ENCODE measurements around the gene SUB1.
A peak's percentile ranks its signal among the peaks of the same experiment; 100 is the strongest.
"Not testable (repeated sequence)": the region's sequence is repeated elsewhere in the genome, so short reads cannot be mapped to it uniquely, and the experiment has no call there.

SUB1 gene

DNA sequence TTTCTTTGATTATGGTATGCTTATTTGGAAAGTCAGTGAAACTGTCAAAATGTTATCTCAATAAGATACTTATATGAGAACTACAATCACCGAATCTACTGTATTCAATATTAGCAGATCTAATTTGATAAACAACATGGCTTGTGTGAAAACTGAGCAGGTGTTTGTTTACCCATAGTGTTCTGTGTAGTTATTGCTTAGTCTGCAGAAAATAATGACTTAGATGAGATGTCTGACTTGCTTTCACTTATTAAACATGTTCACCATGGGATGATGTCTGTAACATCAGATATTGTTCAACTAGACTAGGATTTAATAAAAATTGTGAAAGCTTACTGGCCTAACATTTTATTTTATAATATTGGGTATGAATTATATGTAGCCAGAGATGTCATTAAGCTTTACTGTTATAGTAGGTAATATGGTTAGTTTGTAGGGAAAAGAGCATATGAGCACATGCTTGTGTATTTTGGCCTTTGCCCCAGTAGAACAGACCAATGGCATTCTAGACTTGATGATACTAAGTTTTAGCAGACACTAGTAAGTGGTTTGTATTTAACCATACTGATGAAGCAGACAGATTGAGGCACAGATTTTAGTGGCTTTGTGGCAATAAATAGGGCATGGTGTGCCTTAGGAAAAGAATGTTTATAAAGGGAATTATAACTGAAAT is 16.4 kb downstream of the SUB1 start:
- DNase-seq = no peak

DNA sequence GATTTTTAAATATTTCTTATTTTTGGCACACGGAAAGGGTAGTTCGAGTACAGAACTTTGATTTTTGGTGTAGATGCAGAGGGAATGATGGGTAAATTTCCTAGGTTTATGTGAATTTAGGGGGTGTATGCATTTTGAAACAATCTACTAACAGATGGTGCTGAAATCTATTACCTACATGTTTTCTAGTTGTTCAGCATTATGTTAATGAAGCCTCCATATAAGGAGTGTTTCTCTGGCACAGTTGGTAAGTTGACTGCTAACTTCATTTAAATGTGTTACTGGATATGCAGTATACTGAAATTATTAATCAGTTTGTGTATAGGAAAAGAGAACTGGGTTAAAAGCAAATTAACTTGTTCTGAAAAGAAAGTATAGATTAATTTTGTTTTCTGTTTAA is 17.5 kb downstream of the SUB1 start:
- no peak for DNase-seq

DNA sequence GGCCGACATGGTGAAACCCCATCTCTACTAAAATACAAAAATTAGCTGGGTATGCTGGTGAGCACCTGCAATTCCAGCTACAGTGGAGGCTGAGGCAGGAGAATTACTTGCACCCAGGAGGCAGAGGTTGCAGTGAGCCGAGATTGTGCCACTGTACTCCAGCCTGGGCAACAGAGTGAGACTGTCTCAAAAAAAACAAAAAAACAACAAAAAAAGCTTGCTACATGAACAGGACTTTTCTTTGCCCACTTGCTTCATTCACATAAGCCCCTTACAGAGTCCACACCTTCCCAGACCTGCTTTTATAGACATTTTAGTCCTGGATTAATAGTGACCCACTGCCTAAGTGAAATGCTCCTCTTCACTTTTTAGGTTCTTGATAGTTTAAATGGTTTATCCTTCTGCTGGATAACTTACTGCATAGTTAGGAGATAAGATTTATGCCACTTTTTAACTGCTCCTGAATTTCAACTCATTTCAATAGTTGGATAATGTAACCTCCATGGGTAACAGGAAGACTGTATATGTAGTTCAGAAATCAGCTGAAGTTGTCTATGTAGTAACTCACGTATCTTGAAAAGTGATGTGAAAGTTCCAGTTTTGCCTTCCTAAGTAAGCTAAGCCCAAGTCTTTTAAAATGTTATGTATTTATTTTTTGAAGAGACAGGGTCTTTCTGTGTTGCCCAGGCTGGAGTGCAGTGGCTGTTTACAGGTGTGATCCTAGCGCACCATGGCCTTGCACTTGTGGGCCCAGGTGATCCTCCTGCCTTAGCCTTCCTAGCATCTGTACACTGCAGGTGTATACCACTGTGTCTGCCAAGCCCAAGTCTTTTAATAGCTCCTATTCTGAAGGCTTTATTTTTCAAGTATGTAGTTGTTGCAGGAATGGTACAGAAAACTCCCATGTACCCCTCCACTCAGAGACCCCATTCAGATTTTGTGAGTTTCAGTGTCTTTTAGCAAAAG is 19.7 kb downstream of the SUB1 start:
- DNase-seq = no peak

GRCh38 chr5:32605766-32606152 is 20.4 kb downstream of the SUB1 start:
- no peak for DNase-seq

DNA sequence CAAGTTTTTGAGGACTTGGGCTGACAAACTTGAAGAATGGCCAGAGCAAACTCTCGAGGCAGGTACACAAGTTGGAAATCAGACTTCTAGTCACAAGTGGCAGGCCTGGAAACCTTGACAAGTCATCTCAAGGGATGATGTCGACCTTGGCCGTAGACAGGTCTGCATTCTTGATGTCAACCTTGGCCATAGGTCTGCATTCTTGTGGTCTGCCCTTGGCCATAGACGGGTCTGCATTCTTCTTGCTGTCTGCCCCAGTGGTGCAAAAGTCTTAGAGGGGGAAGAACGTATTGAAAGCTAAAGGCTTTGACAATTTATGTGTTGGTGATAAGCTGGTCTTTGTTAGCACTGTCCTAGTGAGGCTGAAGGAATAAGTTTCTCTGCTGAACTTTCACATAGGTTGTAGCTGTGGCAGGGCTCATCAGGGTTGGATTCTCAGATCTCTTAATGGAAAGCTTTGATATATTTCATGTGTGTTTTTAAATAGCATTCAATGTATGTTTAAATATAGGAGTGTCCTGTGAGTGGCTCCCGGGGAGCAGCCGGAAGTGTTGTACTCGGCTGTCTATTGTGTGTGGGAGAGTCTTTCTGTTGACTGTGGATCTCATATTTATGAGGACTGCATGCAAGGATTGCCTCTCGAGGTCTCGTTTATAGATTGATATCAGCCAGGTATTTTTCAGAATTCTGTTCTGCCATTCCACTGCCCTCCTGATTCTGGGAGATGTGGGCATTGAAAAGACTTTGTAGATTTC is 27.0 kb downstream of the SUB1 start:
- no peak for DNase-seq

- peak; percentile 78 to 86 for DNase-seq
Observed at GRCh38 chr5:32613050-32613672, 27.8 kb downstream of the SUB1 start.

- DNase-seq = no peak
Observed at GRCh38 chr5:32615236-32615635, 29.9 kb downstream of the SUB1 start.

GRCh38 chr5:32618962-32619361 is 33.6 kb downstream of the SUB1 start:
- DNase-seq = no peak

- no peak for DNase-seq
Observed at GRCh38 chr5:32621256-32621655, 35.9 kb downstream of the SUB1 start.

DNA sequence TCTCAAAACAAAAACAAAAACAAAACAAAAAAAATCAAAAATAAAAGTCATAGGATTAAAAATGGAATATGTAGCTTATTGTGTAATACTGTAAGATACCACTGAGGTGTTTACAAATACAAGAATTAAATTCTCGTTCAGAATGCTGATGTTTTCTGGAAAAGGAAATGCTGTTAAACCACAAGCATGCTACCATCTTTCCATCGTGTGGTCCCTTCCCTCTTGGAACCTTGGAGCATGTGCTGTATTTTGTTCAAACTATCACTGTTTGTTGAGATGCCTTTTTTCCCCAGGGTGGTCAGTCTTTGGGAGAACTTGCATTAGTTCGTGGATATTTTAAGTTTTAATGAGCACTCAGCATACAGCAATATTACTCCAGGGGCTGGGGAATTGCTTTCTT is 39.7 kb downstream of the SUB1 start:
- no peak for DNase-seq

GRCh38 chr5:32625547-32625946 is 40.2 kb downstream of the SUB1 start:
- DNase-seq = no peak

- DNase-seq = no peak
Observed at GRCh38 chr5:32627219-32627870, 42.0 kb downstream of the SUB1 start.

GRCh38 chr5:32628049-32628844 is 42.9 kb downstream of the SUB1 start:
- DNase-seq = no peak

DNA sequence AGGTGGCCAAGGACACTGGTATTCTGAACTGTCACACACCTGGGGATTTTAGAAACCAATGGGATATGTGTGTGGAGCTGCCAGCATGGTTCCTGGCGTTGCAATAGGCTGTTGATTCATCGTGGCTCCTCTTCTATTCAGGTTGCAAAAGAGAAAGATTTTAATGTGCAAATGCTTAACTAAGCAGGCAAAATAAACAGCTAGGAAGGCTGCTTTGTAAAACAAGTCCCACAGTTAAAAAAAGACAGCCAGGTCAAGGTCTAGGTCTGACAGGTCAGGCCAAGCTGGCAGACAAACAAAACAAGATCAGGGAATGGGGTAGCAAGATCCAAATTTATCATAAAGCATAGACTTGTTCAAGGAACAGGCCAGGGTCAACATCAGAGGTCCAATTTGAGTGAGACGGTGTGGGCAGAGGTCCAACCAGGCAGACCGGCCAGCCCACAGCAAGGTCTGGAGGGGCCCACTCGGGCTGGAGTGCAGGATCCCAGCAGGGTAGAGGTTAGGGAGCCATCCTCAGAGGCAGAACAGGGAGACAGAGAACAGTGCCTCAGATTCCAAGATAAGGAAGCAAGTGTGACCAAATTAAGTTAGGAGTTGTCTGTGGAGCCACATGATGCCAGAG is 45.6 kb downstream of the SUB1 start:
- DNase-seq = no peak

DNA sequence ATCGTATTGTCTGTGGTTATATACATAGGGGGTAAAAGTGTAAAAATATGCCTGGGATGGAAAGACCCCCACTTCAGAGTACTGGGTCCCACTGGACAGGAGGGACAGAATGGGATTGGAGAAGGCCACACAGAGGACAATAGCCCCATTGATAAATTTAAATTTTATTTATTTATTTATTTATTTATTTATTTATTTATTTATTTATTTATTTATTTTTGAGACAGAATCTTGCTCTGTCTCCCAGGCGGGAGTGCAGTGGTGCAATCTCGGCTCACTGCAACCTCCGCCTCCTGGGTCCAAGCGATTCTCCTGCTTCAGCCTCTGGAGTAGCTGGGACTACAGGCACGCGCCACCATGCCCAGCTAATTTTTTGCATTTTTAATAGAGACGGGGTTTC is 47.7 kb downstream of the SUB1 start:
- not testable (repeated sequence) for DNase-seq

- DNase-seq = no peak
Observed at GRCh38 chr5:32638309-32638708, 53.0 kb downstream of the SUB1 start.

GRCh38 chr5:32639943-32640342 is 54.6 kb downstream of the SUB1 start:
- DNase-seq = no peak

DNA sequence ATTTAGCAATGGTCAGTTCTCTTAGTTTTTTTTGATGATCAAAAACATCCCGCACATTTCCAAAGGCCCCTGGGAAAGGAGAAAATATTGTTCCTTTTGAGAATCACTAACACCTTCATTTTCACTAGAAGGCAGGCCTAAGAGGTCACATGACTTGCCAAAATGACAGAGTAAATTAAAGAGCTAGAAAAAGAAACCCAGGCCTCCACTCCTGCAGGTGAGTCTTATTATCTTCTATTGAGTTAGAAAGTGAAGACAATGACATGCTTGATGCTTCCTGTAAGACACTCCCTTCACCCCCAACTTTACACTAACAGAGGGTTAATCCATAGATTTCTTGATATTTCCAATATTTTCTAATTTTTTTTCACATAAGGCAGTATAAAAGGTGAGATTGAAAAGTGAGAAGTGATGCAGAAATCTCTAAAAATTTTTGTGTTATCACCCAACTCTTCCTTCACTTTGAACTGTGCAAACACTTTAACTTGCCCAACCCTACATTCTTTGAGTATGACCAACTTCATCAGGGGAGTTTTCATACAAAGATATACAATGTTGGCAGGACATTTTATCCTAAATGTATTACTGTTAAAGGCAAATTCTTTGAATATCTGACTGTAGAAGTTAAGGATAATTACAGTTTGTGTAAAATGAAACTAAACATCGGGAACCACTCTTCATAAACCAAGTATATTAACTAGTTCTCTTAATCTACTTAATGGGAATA is 57.1 kb downstream of the SUB1 start:
- DNase-seq = no peak

- no peak for DNase-seq
Observed at GRCh38 chr5:32645246-32645645, 59.9 kb downstream of the SUB1 start.

Measured in CD4-positive, alpha-beta T cell treated with Interferon alpha-2 for 1 hour (primary cell).